Progenitor cell of endocrine pancreas (in vitro differentiated cells): ENCODE results near the gene REXO1. TPM values are rescaled to one million over a fixed set of nuclear protein-coding genes. Genes with fewer than 3 reads are reported as not detected.
A peak's percentile ranks its signal among the peaks of the same experiment; 100 is the strongest.

ENCODE experiments used
- DNase-seq: peaks from one replicate; pipeline ENCODE4 v3.0.0; 2021; ENCODE audit warnings: low spot score; ENCODE audit not compliant: unreplicated experiment
- H3K27ac Mint-ChIP-seq: 2 replicates; pipeline ENCODE4 v1.8.0; 2021; ENCODE audit warnings: mild to moderate bottlenecking, moderate library complexity, mixed read lengths
- H3K27me3 Mint-ChIP-seq: 2 replicates; pipeline ENCODE4 v1.8.0; 2021; ENCODE audit warnings: mixed read lengths
- H3K36me3 Mint-ChIP-seq: 2 replicates; pipeline ENCODE4 v1.8.0; 2022; ENCODE audit warnings: mixed read lengths; ENCODE audit not compliant: insufficient read depth
- H3K4me1 Mint-ChIP-seq: 2 replicates; pipeline ENCODE4 v1.8.0; 2021; ENCODE audit warnings: low read depth, mixed read lengths
- H3K4me3 Mint-ChIP-seq: 2 replicates; pipeline ENCODE4 v1.8.0; 2021; ENCODE audit warnings: low read depth, mild to moderate bottlenecking, moderate library complexity, mixed read lengths
- H3K9me3 Mint-ChIP-seq: 2 replicates; pipeline ENCODE4 v1.8.0; 2021; ENCODE audit warnings: low read depth, mixed read lengths
- total RNA-seq: library from RNA; stranded (reverse); gene quantifications from 2 replicates; pipeline ENCODE4 v1.2.1, GENCODE V29; 2021
- TF ChIP-seq, protein P1 (sequence below): fragments of 200-600 bp; sonication (generic); IDR thresholded peaks from one replicate; pipeline ENCODE4 v1.5.0; 2021; ENCODE audit warnings: antibody characterized with exemption, mild to moderate bottlenecking; ENCODE audit not compliant: unreplicated experiment

REXO1 gene
- total RNA-seq, 1 donor from 2014 or later: 42.8 TPM

DNA sequence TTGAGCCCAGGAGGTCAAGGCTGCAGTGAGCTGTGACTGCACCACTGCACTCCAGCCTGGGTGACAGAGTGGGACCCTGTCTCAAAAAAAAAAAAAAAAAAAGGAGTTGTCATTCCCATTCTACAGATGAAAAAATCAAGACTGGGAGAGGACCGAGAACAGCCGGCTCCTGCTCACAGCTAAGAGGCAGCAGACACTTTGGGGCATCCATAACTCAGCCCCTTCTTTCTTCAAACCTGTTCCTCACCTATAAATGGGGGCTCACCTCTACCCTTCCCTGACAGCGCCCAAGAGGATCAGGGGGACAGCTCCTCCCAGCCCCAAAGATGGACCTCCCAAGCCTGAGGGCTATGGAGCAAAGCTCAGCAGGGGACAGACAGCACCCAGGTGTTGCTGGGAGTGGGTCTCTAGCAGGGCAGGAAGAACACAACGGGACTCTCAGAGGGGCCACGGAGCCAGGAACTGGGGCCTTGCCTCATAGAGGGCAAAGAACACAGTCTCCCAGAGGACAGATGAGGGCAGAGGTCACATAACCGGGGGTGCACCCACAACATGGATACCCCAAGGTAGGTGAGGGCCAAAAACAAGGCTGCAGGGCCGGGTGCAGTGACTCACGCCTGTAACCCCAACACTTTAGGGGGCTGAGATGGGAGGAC lies 18.5 kb upstream of the REXO1 start:
- Mint-ChIP-seq H3K27ac (peak overlapping the region; percentile 41), H3K9me3 (no peaks in the 10 kb centered on the region), H3K4me1 (peaks cover 6% of the 10 kb centered on the region), H3K27me3 (peaks cover 7% of the 10 kb centered on the region), H3K4me3 (no peak overlapping the region), H3K36me3 (no peaks in the 10 kb centered on the region)
- TF ChIP-seq, protein P1, sequence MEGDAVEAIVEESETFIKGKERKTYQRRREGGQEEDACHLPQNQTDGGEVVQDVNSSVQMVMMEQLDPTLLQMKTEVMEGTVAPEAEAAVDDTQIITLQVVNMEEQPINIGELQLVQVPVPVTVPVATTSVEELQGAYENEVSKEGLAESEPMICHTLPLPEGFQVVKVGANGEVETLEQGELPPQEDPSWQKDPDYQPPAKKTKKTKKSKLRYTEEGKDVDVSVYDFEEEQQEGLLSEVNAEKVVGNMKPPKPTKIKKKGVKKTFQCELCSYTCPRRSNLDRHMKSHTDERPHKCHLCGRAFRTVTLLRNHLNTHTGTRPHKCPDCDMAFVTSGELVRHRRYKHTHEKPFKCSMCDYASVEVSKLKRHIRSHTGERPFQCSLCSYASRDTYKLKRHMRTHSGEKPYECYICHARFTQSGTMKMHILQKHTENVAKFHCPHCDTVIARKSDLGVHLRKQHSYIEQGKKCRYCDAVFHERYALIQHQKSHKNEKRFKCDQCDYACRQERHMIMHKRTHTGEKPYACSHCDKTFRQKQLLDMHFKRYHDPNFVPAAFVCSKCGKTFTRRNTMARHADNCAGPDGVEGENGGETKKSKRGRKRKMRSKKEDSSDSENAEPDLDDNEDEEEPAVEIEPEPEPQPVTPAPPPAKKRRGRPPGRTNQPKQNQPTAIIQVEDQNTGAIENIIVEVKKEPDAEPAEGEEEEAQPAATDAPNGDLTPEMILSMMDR: no peak
- DNase-seq: no peak

DNA sequence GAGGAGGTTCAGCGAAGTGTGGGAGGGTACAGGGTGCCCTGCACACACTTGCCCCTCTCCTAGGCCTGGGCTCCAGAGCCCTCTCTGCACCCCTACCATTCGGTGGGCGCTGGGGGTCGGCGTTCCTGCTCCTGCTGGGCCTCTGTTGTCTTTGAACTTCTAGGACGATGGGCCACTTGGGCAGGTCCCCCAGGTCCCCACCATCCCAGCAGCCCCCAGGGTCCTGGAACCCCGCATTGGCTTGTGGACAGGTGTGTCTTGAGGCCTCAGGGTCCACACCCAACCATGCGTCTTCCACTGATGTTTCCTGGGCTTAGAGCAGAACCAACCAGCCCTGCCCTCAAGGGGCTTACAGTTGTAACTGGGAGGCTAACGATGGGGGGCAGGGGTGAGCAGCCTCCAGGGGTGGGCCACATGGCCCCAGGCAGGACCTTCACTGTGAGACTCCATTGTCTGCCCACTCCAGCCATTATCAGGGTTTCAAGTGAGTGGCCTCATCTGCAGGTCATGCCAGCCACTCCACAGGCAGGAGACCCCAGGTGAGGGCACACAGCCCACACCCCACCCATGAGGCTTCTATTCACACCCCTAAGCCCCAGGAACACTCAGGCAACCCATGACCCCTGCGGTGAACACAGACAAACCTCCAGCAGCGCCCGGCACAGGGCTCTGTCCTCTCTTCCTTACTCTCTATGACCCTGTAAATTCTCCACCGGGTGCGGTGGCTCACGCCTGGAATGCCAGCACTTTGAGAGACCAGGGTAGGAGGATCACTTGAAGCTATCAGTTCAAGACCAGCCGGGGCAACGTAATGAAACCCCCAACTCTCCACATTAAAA lies 17.1 kb upstream of the REXO1 start:
- DNase-seq: no peak
- Mint-ChIP-seq H3K9me3 (no peaks in the 10 kb centered on the region), H3K36me3 (no peaks in the 10 kb centered on the region), H3K27me3 (peaks cover 17% of the 10 kb centered on the region), H3K27ac (no peak overlapping the region), H3K4me1 (peaks cover 6% of the 10 kb centered on the region), H3K4me3 (peak overlapping the region; percentile 41)
- TF ChIP-seq, protein P1: no peak

DNA sequence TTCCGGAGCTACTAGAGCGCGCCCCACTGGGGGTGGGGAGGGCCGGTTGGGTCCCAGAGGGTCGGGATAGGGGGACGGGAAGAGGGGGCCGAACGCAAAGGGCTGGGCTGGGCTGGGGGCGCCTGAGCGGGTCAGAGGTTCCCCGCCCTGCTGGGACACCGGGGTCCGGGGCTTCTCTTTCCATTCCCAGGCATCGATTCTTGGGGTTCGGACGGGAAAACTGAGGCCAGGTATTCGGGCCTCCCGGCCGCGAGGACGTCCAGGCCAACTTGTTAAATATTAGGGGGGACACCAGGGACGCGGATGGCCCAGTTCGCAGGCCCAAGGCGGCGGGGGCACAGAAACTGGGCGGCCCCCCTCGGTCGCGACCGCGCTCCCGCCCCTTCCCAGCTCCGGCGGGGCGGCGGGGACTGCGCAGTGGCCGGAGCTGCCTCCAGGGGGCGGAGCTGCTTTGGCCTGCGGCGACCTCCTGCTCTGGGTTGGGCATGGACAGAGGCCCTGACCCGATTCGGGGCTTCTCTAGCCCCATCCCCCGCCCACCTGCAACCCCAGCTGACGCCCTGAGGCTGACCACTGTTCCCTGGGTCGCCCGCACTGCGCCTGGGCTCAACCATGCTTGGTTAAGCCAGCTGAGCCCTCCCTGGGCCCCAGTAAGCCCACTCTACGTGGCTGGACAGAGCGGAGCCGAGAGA lies 16.3 kb upstream of the REXO1 start:
- TF ChIP-seq, protein P1: peak; percentile 90
- peak; percentile 75 for DNase-seq
- Mint-ChIP-seq H3K27ac (peak overlapping the region; percentile 33), H3K4me3 (peak overlapping the region; percentile 76), H3K4me1 (peaks cover 6% of the 10 kb centered on the region), H3K9me3 (no peaks in the 10 kb centered on the region), H3K36me3 (no peaks in the 10 kb centered on the region), H3K27me3 (peaks cover 17% of the 10 kb centered on the region)

DNA sequence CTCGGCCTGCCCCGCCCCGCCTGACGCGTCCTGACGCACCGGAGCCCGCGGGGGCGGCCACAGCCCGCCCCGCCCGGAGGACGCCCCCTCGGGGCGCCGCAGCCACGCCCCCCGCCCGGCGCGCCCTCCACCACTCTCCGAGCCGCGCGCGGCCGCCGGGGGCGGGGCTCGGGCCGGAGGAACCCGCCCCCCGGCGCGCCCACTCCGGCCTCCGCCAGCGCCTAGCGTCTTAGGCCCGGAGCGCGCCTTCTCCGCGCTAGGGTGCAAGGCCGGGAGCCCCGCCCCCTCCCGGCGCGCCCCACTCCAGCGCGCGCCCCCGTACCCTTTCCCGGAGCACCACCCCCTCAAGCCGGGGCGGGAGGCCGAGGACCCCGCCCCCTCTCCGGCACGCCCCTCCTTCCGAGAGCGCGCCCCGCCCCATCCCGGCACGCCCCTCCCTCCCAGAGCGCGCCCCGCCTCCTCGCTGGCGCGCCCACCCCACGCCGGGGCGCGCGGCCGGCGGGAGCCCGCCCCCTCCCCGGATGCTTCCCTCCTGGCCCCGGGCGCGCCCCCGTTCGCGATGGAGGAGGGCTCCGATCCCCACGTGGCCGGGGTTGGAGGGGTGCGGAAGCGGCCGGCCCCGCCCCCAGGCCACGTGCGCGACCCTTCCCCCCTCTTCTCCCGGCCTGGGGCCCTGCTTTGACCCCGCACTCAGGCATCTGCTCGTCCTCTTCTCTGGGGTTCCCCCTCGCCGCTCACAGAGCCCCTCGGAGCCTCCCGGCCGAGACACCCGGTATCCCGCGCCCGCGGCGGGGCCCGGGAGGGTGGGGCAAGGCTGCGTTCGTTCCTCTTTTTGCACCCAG lies 15.6 kb upstream of the REXO1 start:
- Mint-ChIP-seq H3K27me3 (peaks cover 21% of the 10 kb centered on the region), H3K36me3 (no peaks in the 10 kb centered on the region), H3K4me1 (peaks cover 8% of the 10 kb centered on the region), H3K9me3 (no peaks in the 10 kb centered on the region), H3K4me3 (peak overlapping the region; percentile 76), H3K27ac (no peak overlapping the region)
- DNase-seq: peak; percentile 89
- TF ChIP-seq, protein P1: no peak
